Hippocampal formation (tissue), 2 donors: ENCODE measurements around the gene PTTG2.

Source experiments
- DNase-seq, 2 donors: peaks; one replicate each; lab custom pipeline; 2025; lab: John Stamatoyannopoulos, UW

Gene PTTG2

DNA sequence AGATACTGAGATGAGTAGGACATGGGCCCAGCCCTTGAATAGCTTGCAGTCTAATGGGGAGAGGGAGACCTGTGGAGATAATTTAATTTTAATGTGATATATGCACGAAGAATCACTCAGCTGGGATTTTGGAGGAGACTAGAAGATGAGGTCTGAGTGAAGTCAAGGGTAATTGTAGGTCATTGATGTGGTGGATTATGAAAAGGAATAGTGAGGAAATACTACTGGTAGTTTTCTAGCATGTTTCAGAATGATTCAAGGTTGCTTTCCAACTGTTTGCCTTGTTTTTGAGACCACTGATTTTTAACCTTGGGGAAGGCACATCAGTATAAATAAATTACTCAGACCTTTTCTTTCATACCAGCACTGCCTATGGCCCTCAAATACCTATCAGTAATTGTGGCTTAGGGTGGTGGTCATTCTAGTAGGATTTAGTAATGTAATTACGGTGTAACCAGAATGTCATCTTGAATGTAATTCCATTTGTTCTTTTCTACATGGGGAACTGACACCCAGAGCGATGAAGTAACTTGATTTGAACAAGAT lies 25.6 kb downstream of the PTTG2 start:
- no peak for DNase-seq

DNA sequence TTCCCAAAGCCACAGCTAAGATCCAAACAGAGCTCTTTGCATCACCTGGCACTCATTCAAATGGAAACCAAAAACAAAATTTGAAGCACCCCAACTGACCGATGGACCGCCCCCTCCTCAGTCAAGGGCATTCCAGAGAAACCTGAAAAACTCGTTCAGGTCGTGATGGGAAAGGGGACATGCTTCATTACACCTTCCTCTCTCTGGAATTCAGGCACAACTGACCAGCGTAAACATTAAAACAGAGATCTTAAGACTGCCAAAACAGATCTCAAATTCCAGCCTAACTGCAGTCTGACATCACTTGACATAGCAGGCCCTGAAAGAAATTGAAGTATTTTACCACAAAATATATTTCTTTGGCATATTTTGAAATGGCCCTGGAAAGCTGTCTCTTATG lies 28.5 kb downstream of the PTTG2 start:
- DNase-seq, result no peak

DNA sequence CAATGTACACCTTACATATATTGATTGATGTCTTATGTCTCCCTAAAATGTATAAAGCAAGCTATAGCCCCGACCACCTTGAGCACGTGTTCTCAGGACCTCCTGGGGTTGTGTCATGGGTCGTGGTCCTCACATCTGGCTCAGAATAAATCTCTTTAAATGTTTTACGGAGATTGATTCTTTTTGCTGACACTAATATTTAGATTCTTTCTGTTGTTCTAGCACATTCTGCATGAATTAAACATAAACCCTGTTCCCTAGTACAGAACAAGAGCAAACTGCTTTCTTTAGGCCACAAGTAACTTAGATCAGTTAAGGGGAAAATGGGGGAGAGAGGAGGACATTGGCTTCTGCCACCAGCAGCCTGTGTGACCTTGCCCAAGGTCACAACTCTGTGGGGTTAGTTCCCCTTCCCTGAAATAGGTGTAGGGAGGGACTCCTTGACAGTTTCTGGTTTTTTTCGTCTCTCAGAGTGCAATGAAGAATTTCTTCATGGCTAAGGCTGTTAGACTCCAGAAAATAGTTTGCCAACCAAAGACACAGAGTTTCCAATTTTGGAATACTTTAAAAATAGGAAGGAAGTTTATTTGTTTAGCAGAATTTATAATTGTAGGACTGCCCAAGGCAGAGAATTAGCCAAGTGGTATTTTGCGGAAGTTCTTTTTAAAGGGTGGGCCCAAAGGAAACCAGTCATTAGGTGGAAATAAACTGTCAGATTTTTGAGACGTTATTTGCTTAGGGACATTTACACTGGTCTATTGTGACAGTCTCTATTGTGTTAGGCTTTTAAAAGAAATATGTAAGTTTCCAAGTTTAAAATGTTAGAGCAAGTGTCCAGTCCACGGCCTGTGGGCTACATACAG lies 29.4 kb downstream of the PTTG2 start:
- no peak for DNase-seq

DNA sequence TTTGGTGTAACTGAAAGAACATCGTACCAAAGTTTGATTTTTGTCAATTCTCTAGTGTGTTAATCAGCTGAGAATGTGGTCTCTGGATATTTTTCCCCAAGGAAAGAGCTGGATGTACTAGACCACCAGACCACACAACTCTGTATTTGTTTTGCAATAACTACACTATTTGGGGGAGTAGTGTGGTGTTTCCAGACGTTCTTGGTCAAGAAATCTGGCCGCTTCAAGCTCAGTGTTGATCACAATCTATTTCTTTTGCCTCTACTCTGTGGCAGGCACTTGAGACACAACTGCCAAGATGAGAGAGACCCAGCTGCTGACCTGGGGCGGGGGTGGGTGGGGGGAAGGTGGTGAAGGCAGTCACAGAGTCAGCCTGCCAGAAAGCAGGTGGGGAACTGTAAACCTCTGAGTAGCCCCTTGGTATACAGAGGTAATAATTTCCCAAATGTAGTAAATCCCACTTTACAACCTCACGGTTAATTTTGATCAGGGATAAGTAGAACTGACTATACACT lies 30.6 kb downstream of the PTTG2 start:
- DNase-seq, result no peak

DNA sequence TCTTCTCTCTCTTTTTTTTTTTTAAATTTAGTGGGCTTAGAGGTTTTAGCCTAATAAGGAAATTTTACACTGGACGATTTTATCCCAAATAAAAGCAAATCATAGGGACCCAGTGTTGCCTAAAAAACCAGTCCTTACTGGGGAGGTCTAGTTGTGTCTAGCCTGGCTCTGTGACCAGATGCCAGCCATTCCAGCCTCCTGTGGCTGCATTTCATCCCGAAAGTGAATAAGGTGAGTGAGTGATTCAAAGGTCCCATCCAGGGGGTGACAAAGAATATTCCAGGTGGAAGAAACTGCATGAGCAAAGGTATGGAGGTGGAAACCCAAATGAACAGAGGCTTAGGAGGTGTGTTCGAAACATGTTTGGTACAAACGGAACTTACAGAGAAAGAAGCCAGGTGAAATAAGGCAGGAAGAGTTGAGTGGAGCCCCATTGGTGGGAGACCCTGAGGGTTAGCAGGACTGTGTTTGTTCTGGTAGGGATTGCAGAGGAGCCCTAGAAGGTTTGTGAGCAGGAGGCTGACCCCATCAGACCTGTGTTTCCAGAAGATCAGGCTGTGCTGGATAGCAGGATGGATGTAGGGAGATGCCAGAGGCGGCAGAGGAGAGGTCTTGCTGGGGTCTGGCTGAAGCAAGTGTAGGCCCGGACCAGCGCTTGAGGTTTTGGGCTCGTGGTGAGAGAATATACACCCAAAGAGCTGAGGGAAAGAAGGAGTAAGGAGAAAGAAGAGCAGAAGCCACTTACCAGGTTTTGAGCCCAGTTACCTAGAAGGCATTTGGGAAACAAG lies 31.6 kb downstream of the PTTG2 start:
- no peak for DNase-seq

DNA sequence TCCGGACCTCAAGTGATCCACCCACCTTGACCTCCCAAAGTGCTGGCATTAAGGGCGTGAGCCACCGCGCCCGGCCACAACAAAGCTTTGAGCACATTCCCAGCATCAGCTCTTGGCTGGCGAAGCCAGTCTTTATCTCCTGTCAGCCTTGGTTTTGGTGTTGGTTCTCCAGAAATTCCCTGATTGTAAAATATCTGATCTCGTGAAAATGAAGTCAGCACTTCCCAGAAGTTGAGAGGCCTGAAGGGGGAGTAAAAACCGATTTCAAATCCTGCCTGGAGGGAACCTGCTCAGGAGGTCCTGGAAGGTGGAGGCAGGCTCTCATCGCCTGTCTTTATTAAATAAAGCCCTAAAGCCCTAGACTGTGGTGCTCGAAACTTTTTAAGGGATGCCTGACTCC lies 33.6 kb downstream of the PTTG2 start:
- DNase-seq, result no peak

DNA sequence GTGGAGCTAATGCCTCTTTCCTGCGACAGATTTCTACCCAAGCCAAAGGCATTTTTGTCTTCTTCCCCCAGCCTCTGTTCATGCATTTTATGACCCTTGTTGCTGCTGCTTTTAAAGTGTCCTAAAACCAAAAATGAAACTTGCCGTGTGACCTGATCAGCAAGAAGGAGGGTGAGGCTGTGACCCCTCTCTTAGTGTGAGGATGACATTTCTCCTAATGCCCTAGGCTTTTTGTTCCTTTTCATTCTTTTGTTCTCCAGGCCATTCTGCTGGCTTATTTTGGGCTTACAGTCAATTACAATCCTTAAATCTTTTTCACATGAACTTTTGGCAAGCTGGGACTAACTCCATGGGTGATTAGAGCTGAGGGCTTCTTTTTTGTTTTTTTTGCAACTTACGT lies 34.4 kb downstream of the PTTG2 start:
- DNase-seq, result no peak

DNA sequence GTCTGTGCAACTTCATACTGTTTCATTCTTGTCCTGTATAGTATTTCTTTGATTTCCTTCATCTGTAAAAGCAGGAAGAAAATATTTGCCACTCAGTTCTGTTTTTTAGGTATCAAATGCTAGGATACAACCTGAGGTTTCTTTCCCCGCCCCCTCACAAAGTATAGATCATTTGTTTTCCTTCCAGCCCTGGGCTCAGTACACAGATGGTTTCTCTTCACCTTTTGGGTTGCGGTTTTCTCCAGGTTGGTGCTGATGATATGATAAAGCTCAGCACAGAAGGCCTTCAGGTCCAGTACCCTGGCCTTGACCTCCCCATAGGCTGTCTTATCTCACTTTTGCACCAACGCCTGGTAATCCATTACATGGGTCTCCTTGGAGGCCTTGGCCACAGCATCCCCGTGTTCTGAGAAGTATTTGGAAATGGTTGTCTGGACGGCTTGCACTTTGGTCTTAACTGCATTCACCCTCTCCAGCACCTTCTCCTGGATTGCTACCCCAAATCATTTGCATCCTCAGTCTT lies 35.2 kb downstream of the PTTG2 start:
- DNase-seq, result no peak

DNA sequence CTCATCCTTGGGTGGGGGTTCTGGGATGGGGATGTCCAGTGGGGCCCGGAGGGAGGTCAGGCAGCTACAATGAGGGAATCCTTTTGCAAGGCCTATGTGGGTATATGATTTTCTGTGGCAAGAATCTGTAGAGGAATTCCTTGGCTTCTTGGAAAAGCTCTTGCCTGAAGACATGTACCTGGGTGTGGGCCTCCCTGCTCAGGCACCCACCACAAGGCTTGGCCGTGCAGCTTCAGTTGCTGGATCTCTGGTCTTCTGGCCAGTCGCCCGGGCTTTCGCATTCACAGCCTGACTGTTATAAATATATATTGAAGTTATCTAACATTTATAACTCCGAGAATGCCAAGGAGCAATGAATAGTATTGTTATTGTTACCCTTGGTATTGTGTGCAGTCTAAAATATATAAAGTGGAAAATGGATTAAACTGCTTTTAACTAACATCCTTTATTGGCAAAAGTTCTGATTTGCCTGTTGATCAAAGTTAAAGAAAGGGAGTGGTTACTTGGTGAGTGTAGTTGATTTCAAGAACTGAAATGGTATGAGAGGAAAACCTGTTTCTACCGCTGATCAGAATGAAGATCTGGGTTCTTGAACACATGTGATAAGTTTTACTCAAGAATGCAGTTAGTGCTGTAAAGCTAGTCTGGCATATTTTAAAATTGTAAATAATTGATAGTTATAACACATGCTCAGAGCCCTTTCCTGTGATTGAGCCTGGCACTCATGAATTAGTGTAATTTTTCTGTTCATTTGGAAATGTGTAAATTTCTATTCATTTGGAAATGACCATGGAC lies 36.0 kb downstream of the PTTG2 start:
- DNase-seq, result no peak

DNA sequence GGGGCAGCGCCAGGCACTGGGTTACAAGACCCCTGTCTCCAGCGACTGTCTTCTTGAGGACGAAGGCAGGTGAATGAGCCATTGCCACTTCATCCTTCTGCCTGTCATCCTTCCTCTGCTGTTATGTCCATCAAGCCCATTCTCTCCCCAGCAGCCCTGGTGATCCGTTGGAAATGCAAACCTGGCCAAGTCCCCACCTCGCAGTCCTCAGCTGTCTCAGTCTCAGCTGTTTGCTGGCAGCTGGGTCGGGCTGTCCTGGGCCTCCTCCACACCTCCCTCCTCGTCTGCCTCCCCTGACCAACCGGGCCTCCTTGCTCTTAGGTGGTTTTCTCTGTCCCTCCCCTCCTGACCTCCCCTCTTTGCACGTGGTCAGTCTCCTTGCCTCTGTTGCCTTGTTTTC lies 38.0 kb downstream of the PTTG2 start:
- no peak for DNase-seq

DNA sequence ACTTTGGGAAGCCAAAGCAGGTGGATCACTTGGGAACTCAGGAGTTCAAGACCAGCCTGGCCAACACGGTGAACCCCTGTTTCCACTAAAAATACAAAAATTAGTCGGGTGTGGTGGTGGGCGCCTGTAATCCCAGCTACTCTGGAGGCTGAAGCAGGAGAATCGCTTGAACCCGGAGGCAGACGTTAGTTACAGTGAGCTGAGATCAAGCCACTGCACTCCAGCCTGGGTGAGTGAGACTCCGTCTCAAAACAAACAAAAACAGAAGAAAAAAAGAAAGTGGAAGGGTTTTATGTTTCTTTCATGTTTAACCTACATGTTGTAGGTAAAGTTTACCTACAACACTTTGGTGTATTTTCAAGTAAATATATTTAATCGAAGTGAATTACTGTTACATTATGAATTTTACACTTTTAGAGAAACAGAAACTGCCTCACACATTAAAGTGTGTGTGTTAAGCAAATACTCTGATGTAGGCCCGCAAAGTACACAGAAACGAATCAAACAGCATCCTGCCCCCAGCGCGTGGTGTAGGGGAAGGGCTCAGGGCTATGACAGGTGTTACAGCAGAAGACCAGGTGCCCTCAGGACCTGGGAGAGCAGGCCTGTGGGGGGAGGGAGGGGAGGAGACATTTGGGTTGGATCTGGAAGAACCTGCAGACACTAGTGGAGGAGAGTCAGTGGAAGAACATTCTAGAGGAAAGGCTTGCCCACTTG lies 39.0 kb downstream of the PTTG2 start:
- no peak for DNase-seq

DNA sequence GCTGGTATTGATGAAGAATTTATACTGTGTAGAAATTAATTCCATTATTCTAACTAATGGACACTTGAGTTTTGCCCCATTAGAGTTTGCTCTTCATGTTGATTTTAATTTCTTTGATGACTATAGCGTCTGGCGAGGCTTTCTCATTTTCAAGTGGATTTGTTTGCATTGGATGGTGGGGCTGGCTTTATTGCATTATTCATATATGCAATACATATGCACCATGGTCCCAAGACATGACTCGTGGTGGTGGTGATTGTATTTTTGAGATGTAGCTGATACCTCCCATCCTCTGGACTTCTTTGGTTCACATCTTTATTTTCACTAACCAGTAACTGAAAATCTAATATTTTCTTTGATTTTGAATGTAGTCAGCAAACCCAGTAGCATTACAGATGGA lies 39.8 kb downstream of the PTTG2 start:
- no peak for DNase-seq

DNA sequence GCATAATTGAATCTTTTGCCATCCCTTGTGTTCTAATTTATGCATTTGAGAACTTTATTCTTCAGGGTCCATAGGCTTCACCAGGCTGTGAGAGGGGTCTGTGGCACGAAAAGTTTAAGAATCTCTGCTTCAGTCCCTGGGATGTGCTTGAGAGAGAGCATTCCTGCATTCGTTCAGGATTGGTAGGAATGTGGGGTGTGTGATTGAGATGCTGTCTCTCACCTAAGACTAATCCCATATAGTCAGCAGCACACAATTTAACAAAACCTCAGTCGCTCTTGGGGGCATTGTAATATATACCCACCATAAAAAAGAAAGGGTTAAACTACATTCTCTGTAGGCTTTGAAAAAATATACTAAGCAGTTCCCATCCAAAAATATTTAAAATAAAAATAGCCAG lies 41.7 kb downstream of the PTTG2 start:
- DNase-seq, result no peak

DNA sequence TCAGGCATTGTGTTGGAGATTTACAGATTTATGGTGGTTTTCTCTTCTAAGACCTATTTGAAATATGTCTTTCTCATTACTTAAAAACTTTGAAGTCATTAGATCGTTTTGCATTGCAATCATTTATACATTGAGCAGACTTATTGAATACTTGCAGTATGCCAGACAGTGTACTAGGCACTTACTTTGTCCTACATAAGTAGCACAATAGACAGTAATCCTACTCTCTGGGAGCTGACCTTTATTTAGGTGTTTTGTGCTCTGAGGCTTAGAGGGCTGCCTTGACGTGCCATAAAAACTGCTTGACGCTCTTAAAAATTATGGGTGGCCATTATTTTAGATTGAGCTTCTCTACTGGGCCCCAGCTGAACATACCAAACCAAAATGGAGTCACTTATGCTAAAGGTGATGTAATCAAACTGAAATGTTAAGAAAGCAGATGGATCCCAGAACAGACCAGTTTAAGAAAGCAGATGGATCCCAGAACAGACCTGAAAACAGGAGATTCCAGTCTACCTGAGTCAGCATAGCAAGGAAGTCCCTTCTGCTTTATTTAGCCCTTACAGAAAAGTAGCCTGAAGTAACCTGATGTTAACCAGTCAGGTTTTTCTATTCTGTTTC lies 42.4 kb downstream of the PTTG2 start:
- DNase-seq, result no peak

DNA sequence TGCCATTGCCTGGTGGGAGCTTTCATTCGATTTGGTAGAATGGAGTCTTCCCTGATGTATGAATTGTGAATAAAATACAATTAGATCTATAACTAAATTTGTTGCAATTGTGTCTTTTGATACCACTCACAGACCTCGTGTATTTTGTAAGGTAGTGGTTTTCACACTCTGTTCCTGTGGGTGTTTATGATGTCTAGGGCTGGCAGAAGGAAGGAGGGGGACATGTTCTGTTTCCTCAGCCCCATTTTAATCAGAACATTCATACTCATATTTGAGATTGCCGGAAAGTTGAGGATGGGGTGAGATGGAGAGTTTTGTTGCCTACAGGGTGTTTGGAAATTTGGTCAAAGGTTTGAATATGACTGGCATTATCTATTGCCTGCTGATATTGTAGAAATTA lies 42.9 kb downstream of the PTTG2 start:
- no peak for DNase-seq

DNA sequence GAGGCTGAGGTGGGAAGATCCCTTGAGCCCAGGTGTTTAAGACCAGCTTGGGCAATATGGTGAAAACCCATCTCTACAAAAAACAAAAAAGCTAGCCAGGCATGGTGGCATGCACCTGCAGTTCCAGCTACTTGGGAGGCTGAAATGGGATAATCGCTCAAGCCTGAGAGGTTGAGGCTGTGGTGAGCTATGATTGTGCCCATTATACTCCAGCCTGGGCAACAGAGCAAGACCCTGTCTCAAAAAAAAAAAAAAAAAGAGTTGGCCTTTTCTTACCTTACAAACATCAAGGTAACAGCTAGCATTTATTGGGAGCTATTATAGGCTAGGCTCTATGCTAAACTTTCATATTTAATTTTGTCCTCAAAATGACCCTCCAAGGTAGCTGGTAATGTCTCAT lies 43.4 kb downstream of the PTTG2 start:
- DNase-seq, result no peak

DNA sequence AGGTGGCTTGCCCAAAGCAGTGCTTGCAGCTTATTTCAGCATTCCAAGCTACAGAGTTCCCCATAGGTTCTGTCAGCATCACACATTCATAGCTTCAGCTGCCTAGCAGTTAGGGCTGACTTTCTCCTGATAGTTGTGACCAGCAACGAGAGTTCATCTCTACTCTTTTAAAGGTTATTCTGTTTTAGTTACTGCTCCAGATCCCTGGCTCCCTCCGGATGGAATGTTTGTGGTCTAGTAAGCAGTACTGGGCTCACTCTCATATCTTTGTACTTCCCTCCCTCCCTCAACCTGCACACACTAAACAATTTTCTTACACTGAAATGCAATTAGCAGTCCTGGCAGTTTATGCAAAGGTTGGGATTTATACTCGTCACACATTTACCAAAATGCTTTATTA lies 43.9 kb downstream of the PTTG2 start:
- DNase-seq, result no peak

DNA sequence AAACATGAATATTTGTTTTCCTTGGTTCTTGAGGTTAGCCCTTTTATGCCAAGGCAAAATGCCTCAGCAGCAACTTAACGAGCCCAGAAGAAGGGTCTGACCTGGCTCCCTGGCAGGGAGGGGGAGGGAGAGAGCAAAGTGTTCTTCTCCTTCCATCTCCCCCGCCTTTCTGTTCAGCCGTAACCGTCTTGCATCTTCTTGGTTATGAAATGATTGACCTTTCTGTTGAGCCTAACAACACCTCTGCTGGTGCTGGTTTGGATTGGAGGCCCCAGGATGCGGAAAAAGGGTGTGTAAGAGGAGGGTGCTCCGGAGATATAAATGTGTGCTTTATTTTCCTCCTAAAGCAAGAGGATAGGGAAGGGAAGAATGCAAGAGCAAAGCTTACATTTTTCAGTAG lies 44.7 kb downstream of the PTTG2 start:
- no peak for DNase-seq

DNA sequence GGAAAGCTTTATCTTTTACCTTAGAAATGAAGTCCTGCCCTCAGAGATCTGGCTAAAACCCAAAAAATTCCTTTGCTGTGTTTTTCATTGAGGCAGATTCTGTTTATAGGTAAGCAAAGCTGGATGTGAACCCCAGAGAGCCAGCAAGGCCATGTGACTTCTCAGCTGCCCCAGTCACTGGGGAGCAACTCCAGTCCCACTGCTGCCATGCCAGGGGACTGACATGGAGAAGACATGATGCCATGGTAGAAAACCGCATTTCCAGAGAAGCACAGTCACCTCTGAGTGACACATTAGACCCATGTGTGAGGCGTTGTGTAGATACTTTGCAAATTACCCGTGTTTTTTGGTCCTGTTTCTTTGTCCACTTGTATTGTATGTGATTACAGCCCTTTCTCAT lies 45.4 kb downstream of the PTTG2 start:
- DNase-seq, result no peak

DNA sequence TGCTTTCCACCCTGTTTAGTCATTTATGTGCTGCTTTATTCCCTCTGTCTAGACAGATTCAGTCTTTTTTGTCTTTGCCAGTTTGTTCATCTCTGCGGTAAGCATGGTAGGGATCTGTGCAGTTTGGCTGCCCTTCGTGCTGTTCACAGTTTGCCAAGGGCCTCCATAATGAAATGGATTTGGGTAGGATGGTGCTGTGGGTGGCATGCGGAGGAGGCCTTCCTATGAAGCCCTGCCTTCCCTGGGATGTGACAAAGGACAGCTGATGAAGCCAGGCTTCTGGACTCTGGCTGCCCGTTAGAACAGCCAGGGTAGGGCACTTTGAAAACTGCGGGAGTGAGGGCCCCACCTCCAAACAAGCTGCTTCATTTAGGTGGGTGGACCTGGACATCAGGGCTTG lies 47.4 kb downstream of the PTTG2 start:
- DNase-seq, result no peak

DNA sequence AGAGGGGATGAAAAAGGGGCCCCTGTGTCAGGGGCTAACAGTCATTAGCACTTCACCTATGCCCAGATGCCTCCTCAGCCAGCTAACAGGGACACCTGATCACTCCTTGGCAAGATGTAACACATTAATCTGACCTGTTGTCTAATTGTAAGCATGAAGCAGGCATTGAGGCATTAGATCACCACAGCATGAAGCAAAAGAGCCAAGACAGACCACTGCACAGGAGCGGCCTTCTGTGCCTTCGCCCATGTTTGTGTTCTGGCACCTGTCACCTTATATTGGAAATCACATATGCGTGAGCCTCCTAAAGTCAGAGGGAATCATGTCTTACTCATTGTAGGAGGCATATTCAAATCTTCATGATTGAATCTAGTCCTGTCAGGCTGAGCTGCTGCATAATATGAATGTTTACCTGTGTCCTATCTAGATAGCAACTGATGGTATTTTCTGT lies 48.4 kb downstream of the PTTG2 start:
- DNase-seq, result no peak
